CD1c-positive myeloid dendritic cell (primary cell): ENCODE data around the gene POLDIP2.
A peak's percentile ranks its signal among the peaks of the same experiment; 100 is the strongest.

Source experiments
- DNase-seq: peaks from one replicate; pipeline ENCODE4 v3.0.0-alpha.2; 2016; ENCODE audit errors: extremely low spot score

The POLDIP2 gene

GRCh38 chr17:28335959-28336871 lies 21.1 kb downstream of the POLDIP2 start:
- DNase-seq = peak; percentile 48

- DNase-seq = peak; percentile 99
These were observed 21.9 kb downstream of the POLDIP2 start, which contains the start of the genes IFT20 and TNFAIP1 for GRCh38 chr17:28335201-28335958. TSS of gene IFT20 (minus strand) at chr17:28335472. CDS start at chr17:28331985, 3,487 bp downstream. TSS of gene TNFAIP1 (plus strand) at chr17:28335761. CDS start at chr17:28339522, 3,761 bp downstream.

- no peak for DNase-seq
These were observed 22.6 kb downstream of the POLDIP2 start for GRCh38 chr17:28334666-28335200.

- DNase-seq = peak; percentile 60
These were observed 23.2 kb downstream of the POLDIP2 start for GRCh38 chr17:28334171-28334570.

GRCh38 chr17:28333083-28333746 lies 24.1 kb downstream of the POLDIP2 start:
- DNase-seq = no peak

GRCh38 chr17:28331891-28332420 lies 25.4 kb downstream of the POLDIP2 start:
- no peak for DNase-seq

GRCh38 chr17:28330671-28331070 lies 26.7 kb downstream of the POLDIP2 start:
- no peak for DNase-seq

GRCh38 chr17:28328325-28328724 lies 29.0 kb downstream of the POLDIP2 start:
- DNase-seq = no peak

GRCh38 chr17:28327709-28328108 lies 29.6 kb downstream of the POLDIP2 start:
- no peak for DNase-seq

GRCh38 chr17:28327031-28327607 lies 30.2 kb downstream of the POLDIP2 start:
- DNase-seq = no peak

- DNase-seq = no peak
These were observed 31.2 kb downstream of the POLDIP2 start for GRCh38 chr17:28326114-28326513.

- DNase-seq = no peak
These were observed 32.1 kb downstream of the POLDIP2 start for GRCh38 chr17:28325211-28325610.

- DNase-seq = peak; percentile 75
These were observed 32.5 kb downstream of the POLDIP2 start for GRCh38 chr17:28324781-28325180.

- no peak for DNase-seq
These were observed 33.0 kb downstream of the POLDIP2 start for GRCh38 chr17:28324267-28324745.

- DNase-seq = no peak
These were observed 36.9 kb downstream of the POLDIP2 start for GRCh38 chr17:28320215-28321061.

GRCh38 chr17:28319598-28319935 lies 37.8 kb downstream of the POLDIP2 start:
- peak; percentile 26 for DNase-seq

- DNase-seq = peak; percentile 99
These were observed 38.3 kb downstream of the POLDIP2 start, which contains the start of gene TMEM97 for GRCh38 chr17:28318759-28319597. TSS of gene TMEM97 (plus strand) at chr17:28319200. CDS start at chr17:28319240, 40 bp downstream.

- DNase-seq = no peak
These were observed 39.2 kb downstream of the POLDIP2 start for GRCh38 chr17:28317966-28318758.
